ENCODE results near the gene CCT5.

Gene CCT5

GRCh38 chr5:10304932-10305331 is 54.9 kb downstream of the CCT5 start:
- no peak for DNase-seq

GRCh38 chr5:10306114-10306513 is 56.0 kb downstream of the CCT5 start:
- DNase-seq = no peak

- DNase-seq = no peak
Observed at GRCh38 chr5:10306806-10307205, 56.7 kb downstream of the CCT5 start.

- no peak for DNase-seq
Observed at GRCh38 chr5:10307206-10308148, 57.4 kb downstream of the CCT5 start, which contains the start of gene CMBL. Gene CMBL (minus strand): TSS chr5:10307902. CDS start chr5:10290762, 17,140 bp downstream.

GRCh38 chr5:10308844-10309243 is 58.8 kb downstream of the CCT5 start:
- DNase-seq = no peak

- peak; percentile 90 for DNase-seq
Observed at GRCh38 chr5:10310066-10310779, 60.1 kb downstream of the CCT5 start.

- peak; percentile 45 for DNase-seq
Observed at GRCh38 chr5:10310835-10311570, 60.9 kb downstream of the CCT5 start.

GRCh38 chr5:10311595-10312425 is 61.7 kb downstream of the CCT5 start:
- no peak for DNase-seq

GRCh38 chr5:10315201-10315600 is 65.1 kb downstream of the CCT5 start:
- DNase-seq = no peak

Data from NCI-H226 (cell line).